IMR-90 (cell line): ENCODE results near the gene ADGRG1. TPM values are rescaled to one million over a fixed set of nuclear protein-coding genes. Genes with fewer than 3 reads are reported as not detected.

Experiments used
- ATAC-seq: fragments of 200-7000 bp; cut with Tn5 transposase; 2 replicates; pipeline ENCODE4 v1.9.1; 2020; ENCODE audit warnings: low read depth, mild to moderate bottlenecking, moderate library complexity
- BruUV-seq: library from RNA; stranded (reverse); fragments of 400-500 nt; replicated peaks from 2 replicates; lab custom pipeline; 2021; lab: Mats Ljungman, UMichigan
- CTCF ChIA-PET: fragments of 300-600 bp; formaldehyde crosslinking; extraction: SDS; loops from one replicate; lab custom pipeline; 2021; ENCODE audit warnings: antibody characterized with exemption; lab: Yijun Ruan, JAX
- POLR2A ChIA-PET: fragments of 300-600 bp; sonication (Branson Sonifier 250); formaldehyde crosslinking; loops from one replicate; lab custom pipeline; 2022; ENCODE audit warnings: antibody characterized with exemption; ENCODE audit not compliant: unreplicated experiment; lab: Charles Lee
- DNase-seq: peaks from one replicate; pipeline ENCODE4 v3.0.0; 2013
- H2AFZ ChIP-seq: replicated peaks from 2 replicates; pipeline ENCODE3; 2013; ENCODE audit warnings: low read length, mild to moderate bottlenecking; ENCODE audit not compliant: poor library complexity
- H2AK5ac ChIP-seq: 2 replicates; pipeline ENCODE4 v1.6.1; 2013; ENCODE audit warnings: low read depth, low read length, inconsistent platforms
- H2AK9ac ChIP-seq: replicated peaks from 2 replicates; pipeline ENCODE3; 2013; ENCODE audit warnings: mild to moderate bottlenecking, low read depth, low read length, moderate library complexity; ENCODE audit not compliant: poor library complexity
- H2BK120ac ChIP-seq: 2 replicates; pipeline ENCODE4 v1.6.1; 2013; ENCODE audit warnings: low read depth, low read length, inconsistent platforms
- H2BK15ac ChIP-seq: 3 replicates; pipeline ENCODE4 v1.6.1; 2013; ENCODE audit warnings: low read depth, low read length, inconsistent platforms
- H2BK20ac ChIP-seq: 2 replicates; pipeline ENCODE4 v1.6.1; 2013; ENCODE audit warnings: low read depth, mild to moderate bottlenecking, inconsistent platforms, low read length, moderate library complexity
- H2BK5ac ChIP-seq: 2 replicates; pipeline ENCODE4 v1.6.1; 2013; ENCODE audit warnings: mild to moderate bottlenecking, low read depth, low read length, inconsistent platforms; ENCODE audit not compliant: poor library complexity, severe bottlenecking
- H3K14ac ChIP-seq: replicated peaks from 2 replicates; pipeline ENCODE4 v1.6.1; 2013; ENCODE audit warnings: low read depth, low read length, inconsistent platforms
- H3K18ac ChIP-seq: 2 replicates; pipeline ENCODE4 v1.6.1; 2013; ENCODE audit warnings: low read depth, low read length, control low read depth
- H3K23ac ChIP-seq: 2 replicates; pipeline ENCODE4 v1.6.1; 2013; ENCODE audit warnings: low read depth, low read length, inconsistent platforms
- H3K27ac ChIP-seq: 2 replicates; pipeline ENCODE4 v1.5.1; 2013; ENCODE audit warnings: mild to moderate bottlenecking, control low read depth, low read length; ENCODE audit not compliant: insufficient read depth
- H3K27me3 ChIP-seq: 2 replicates; pipeline ENCODE4 v1.6.1; 2013; ENCODE audit warnings: low read length; ENCODE audit not compliant: control insufficient read depth, insufficient read depth
- H3K36me3 ChIP-seq: 2 replicates; pipeline ENCODE4 v1.6.1; 2013; ENCODE audit warnings: low read length, mixed read lengths; ENCODE audit not compliant: control insufficient read depth, insufficient read depth
- H3K4ac ChIP-seq: 2 replicates; pipeline ENCODE4 v1.6.1; 2013; ENCODE audit warnings: low read depth, low read length, inconsistent platforms
- H3K4me1 ChIP-seq: 2 replicates; pipeline ENCODE4 v1.6.1; 2013; ENCODE audit warnings: low read length, mixed read lengths; ENCODE audit not compliant: control insufficient read depth, insufficient read depth
- H3K4me2 ChIP-seq: 2 replicates; pipeline ENCODE4 v1.6.1; 2013; ENCODE audit warnings: low read depth, mild to moderate bottlenecking, control low read depth, low read length, moderate library complexity
- H3K4me3 ChIP-seq: 2 replicates; pipeline ENCODE4 v1.5.1; 2013; ENCODE audit warnings: low read depth, mild to moderate bottlenecking, control low read depth, low read length, moderate library complexity; ENCODE audit not compliant: insufficient read depth
- H3K56ac ChIP-seq: 2 replicates; pipeline ENCODE4 v1.6.1; 2013; ENCODE audit warnings: low read length, inconsistent platforms; ENCODE audit not compliant: insufficient read depth; ENCODE audit errors: extremely low read depth
- H3K79me1 ChIP-seq, 2 experiments: 2 replicates each; pipeline ENCODE4 v1.6.1; 2013; ENCODE audit warnings: low read length in 2 of 2, inconsistent platforms in 1 of 2, low read depth in 1 of 2
- H3K9ac ChIP-seq: 2 replicates; pipeline ENCODE4 v1.6.1; 2013; ENCODE audit warnings: low read depth, low read length, control low read depth
- H3K9me1 ChIP-seq: 2 replicates; pipeline ENCODE4 v1.6.1; 2013; ENCODE audit warnings: low read length, inconsistent platforms; ENCODE audit not compliant: insufficient read depth
- H3K9me3 ChIP-seq: 2 replicates; pipeline ENCODE4 v1.6.1; 2013; ENCODE audit warnings: low read length; ENCODE audit not compliant: control insufficient read depth, insufficient read depth
- H4K20me1 ChIP-seq: 2 replicates; pipeline ENCODE4 v1.6.1; 2013; ENCODE audit warnings: low read length, inconsistent platforms; ENCODE audit not compliant: insufficient read depth
- H4K5ac ChIP-seq: 2 replicates; pipeline ENCODE4 v1.6.1; 2013; ENCODE audit warnings: mild to moderate bottlenecking, low read depth, low read length, control low read depth
- H4K8ac ChIP-seq, 2 experiments: 2 replicates each; pipeline ENCODE4 v1.6.1; 2013; ENCODE audit warnings: low read depth in 2 of 2, low read length in 2 of 2, control low read depth in 1 of 2, inconsistent platforms in 1 of 2
- H4K91ac ChIP-seq: 2 replicates; pipeline ENCODE4 v1.6.1; 2013; ENCODE audit warnings: low read depth, low read length, inconsistent platforms; ENCODE audit not compliant: insufficient read depth
- CEBPB ChIP-seq: IDR thresholded peaks from 2 replicates; pipeline ENCODE4 v1.6.1; 2012; ENCODE audit warnings: low read depth, low read length, improper control_type of control experiment
- CHD1 ChIP-seq: IDR thresholded peaks from 2 replicates; pipeline ENCODE4 v1.6.1; 2012; ENCODE audit warnings: low read depth, low read length, improper control_type of control experiment
- FOS ChIP-seq: fragments of 150-350 bp; IDR thresholded peaks from 2 replicates; pipeline ENCODE4 v1.6.1; 2016; ENCODE audit warnings: low read depth, low read length
- MAFK ChIP-seq: IDR thresholded peaks from 2 replicates; pipeline ENCODE4 v1.6.1; 2012; ENCODE audit warnings: low read depth, low read length, improper control_type of control experiment
- MAZ ChIP-seq: IDR thresholded peaks from 2 replicates; pipeline ENCODE4 v1.6.1; 2012; ENCODE audit warnings: low read depth, mild to moderate bottlenecking, low read length, improper control_type of control experiment, moderate library complexity, borderline replicate concordance
- NFE2L2 ChIP-seq: fragments of 150-350 bp; IDR thresholded peaks from 2 replicates; pipeline ENCODE4 v1.6.1; 2016; ENCODE audit warnings: low read depth, mild to moderate bottlenecking, low read length
- POLR2A ChIP-seq: IDR thresholded peaks from 2 replicates; pipeline ENCODE4 v1.6.1; 2012; ENCODE audit warnings: mild to moderate bottlenecking, low read depth, low read length
- RCOR1 ChIP-seq: IDR thresholded peaks from 2 replicates; pipeline ENCODE4 v1.6.1; 2012; ENCODE audit warnings: mild to moderate bottlenecking, low read length, improper control_type of control experiment; ENCODE audit not compliant: insufficient replicate concordance
- RFX5 ChIP-seq: IDR thresholded peaks from 2 replicates; pipeline ENCODE4 v1.8.0; 2012; ENCODE audit warnings: low read depth, mild to moderate bottlenecking, low read length, moderate library complexity
- WGBS, 2 experiments: methylation state at CpG; one replicate each; pipeline versions ENCODE4 v1.1.5 to v1.1.7; 2013; ENCODE audit warnings: missing lambda C conversion rate in 2 of 2; ENCODE audit not compliant: insufficient read length in 1 of 2; ENCODE audit errors: extremely low coverage in 2 of 2; 5-methylcytosine and 5-hydroxymethylcytosine counted together
- dilution Hi-C: fragments of 300-500 bp; cut with HindIII; formaldehyde crosslinking; loops from one replicate; pipeline ENCODE4 v1.14.3; 2018; ENCODE audit warnings: low sequenced_read_pairs; ENCODE audit not compliant: unreplicated experiment
- in situ Hi-C: fragments of 300-500 bp; cut with MboI; formaldehyde crosslinking; loops from 3 replicates; pipeline ENCODE4 v1.14.3; 2019; ENCODE audit warnings: low sequenced_read_pairs, inconsistent platforms, mixed read lengths
- intact Hi-C: fragments of 100-400 bp; cut with micrococcal nuclease; formaldehyde crosslinking; loops from 2 replicates; pipeline ENCODE4 v1.10.0; 2022
- polyA plus RNA-seq, 3 experiments: library from polyadenylated mRNA; depleted of rRNA; stranded (reverse); fragments of >200 nt; gene quantifications; 2 replicates each; pipeline ENCODE4 v1.2.3, GENCODE V29; 2012; ENCODE audit warnings: low replicate concordance in 1 of 3
- total RNA-seq: library from RNA; depleted of rRNA; stranded (reverse); fragments of >200 nt; gene quantifications from 2 replicates; pipeline ENCODE4 v1.2.3, GENCODE V29; 2012
- TF ChIP-seq, protein P1 (sequence below): conservative IDR thresholded peaks from 2 replicates; pipeline ENCODE4 v1.5.1; 2012; ENCODE audit warnings: mild to moderate bottlenecking, low read depth, low read length, improper control_type of control experiment

Gene ADGRG1
- total and polyA plus RNA-seq, 2 of the 4 experiments (the other 2 are of a cell fraction): 0.90 to 8.4 TPM

DNA sequence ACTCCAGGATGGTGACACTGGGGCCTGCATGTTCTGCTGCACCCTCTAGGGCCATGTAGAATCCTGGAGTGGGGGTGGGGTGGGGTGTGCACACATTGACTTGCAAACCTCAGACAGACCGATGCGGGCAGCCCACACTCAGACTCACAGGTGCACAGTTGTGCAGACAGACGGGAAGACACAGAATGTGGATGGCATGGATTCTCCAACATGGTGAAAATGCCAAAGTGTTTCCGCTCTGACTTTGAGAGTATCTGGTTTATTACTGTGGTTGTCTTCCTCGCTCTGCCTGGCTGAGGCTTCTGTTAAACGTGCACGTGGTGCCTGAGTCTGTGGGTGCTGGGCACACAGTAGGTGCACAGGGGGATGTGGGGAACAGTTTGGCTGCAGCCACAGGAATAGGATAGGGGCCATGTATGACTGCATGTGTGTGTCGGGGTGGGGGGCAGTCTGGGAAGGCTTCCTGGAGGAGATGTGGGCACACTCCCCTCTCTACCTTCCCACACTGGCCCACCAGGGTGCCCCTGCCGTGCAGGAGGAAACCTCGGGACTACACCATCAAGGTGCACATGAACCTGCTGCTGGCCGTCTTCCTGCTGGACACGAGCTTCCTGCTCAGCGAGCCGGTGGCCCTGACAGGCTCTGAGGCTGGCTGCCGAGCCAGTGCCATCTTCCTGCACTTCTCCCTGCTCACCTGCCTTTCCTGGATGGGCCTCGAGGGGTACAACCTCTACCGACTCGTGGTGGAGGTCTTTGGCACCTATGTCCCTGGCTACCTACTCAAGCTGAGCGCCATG, 30.6 kb downstream of the ADGRG1 start:
- Histone ChIP-seq H3K9ac (no peak overlapping the region), H2BK5ac (no peak overlapping the region), H4K20me1 (no peaks in the 10 kb centered on the region), H3K4me3 (no peak overlapping the region), H3K9me3 (no peaks in the 10 kb centered on the region), H2AFZ (no peak overlapping the region), H3K56ac (no peak overlapping the region), H3K4me1 (no peaks in the 10 kb centered on the region), H4K5ac (no peak overlapping the region), H3K14ac (no peak overlapping the region), H3K23ac (no peak overlapping the region), H3K4ac (no peak overlapping the region), H3K18ac (no peak overlapping the region), H2BK15ac (no peak overlapping the region), H3K79me1 (no peaks in the 10 kb centered on the region), H2AK5ac (no peak overlapping the region), H4K91ac (no peak overlapping the region), H2AK9ac (peak overlapping the region; percentile 42), H3K4me2 (no peak overlapping the region), H3K9me1 (no peaks in the 10 kb centered on the region; the same call in 1 of the 2 replicates), H3K27me3 (no peaks in the 10 kb centered on the region; the same call in 1 of the 2 replicates), H2BK120ac (no peak overlapping the region), H3K27ac (no peak overlapping the region), H3K36me3 (no peaks in the 10 kb centered on the region), H4K8ac (no peak overlapping the region), H2BK20ac (no peak overlapping the region)
- no peak for ATAC-seq
- no TSS peak for BruUV-seq
- TF ChIP-seq RCOR1 (no peak), CHD1 (no peak), MAZ (no peak), MAFK (no peak), FOS (no peak), RFX5 (no peak), CEBPB (no peak), POLR2A (no peak), NFE2L2 (no peak)
- TF ChIP-seq, protein P1, sequence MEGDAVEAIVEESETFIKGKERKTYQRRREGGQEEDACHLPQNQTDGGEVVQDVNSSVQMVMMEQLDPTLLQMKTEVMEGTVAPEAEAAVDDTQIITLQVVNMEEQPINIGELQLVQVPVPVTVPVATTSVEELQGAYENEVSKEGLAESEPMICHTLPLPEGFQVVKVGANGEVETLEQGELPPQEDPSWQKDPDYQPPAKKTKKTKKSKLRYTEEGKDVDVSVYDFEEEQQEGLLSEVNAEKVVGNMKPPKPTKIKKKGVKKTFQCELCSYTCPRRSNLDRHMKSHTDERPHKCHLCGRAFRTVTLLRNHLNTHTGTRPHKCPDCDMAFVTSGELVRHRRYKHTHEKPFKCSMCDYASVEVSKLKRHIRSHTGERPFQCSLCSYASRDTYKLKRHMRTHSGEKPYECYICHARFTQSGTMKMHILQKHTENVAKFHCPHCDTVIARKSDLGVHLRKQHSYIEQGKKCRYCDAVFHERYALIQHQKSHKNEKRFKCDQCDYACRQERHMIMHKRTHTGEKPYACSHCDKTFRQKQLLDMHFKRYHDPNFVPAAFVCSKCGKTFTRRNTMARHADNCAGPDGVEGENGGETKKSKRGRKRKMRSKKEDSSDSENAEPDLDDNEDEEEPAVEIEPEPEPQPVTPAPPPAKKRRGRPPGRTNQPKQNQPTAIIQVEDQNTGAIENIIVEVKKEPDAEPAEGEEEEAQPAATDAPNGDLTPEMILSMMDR: no peak
- intact Hi-C loops: no loop called here
- CTCF ChIA-PET: no interaction called here
- no peak for DNase-seq
- POLR2A ChIA-PET: no interaction called here
- dilution Hi-C loops: no loop called here
- in situ Hi-C loops: no loop called here
- 81% methylated on average over 5 of the region's 19 CpGs; no CpG with 5 or more reads in 1 of the 2 experiments for WGBS, 2 experiments
